Activated T-cell treated with anti-CD3 and anti-CD28 coated beads for 1 hour (primary cell): ENCODE results near the gene HOXD4.

ENCODE experiments used
- DNase-seq: peaks from one replicate; pipeline ENCODE4 v3.0.0-alpha.2; 2020; ENCODE audit warnings: low read depth

Gene HOXD4

GRCh38 chr2:176156807-176157498 lies 5.6 kb downstream of the HOXD4 start, which contains the start of gene HOXD3:
Gene HOXD3, plus strand, starts transcription at chr2:176157307. Its CDS starts 11,808 bp downstream, at chr2:176169115.
- DNase-seq = no peak

DNA sequence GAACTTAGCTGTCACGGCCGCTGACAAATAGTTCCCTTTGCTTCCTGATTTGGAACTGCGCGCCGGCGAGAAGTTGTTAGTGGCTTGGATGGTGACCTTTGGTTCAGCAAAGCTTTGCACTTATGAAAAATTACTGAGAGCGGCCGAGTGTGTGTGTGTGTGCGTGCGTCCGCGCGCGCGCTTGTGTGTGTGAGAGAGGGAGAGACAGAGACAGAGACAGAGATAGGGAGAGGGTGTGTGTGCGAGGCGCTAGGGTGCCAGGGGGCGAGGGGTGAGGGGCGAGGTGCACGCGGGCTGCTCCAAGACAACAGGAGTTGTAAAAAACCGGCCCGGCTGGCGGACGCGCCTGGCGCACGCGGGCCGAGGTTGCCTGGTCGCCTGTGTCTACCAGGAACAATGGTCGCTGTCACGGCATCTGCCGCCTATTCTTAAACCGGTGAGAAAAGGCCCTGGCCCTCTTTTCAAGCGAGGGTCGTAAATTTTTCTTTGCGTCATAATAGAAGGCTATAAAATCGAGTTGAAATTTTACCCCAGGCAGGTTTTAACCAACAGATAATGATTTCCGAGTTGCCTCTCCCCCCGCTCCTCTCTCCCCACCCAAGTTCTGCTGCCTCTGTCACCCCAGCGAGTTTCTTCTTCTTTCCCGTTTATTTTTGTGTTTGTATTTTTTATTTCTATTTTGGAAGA lies 6.3 kb downstream of the HOXD4 start:
- no peak for DNase-seq

DNA sequence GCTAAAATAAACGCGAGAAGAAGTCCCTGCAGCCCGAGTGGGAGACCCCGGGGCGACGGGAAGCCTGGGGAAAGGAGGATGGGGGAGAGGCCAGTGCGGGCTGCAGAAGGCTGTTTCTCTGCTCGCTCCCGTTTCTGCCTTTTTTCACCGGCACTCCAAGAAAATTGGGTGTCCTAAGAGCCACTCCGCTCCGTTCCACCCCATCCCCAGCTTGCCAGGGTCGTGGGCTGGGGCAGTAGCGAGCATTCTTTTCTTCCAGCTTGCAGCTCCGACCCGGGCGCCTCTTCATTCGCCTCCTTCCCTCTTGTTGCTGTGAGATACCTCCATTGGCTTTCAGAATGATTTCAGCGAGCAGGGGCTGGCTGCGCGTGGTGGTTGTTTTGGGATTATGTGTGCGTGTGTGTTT lies 6.8 kb downstream of the HOXD4 start:
- no peak for DNase-seq

DNA sequence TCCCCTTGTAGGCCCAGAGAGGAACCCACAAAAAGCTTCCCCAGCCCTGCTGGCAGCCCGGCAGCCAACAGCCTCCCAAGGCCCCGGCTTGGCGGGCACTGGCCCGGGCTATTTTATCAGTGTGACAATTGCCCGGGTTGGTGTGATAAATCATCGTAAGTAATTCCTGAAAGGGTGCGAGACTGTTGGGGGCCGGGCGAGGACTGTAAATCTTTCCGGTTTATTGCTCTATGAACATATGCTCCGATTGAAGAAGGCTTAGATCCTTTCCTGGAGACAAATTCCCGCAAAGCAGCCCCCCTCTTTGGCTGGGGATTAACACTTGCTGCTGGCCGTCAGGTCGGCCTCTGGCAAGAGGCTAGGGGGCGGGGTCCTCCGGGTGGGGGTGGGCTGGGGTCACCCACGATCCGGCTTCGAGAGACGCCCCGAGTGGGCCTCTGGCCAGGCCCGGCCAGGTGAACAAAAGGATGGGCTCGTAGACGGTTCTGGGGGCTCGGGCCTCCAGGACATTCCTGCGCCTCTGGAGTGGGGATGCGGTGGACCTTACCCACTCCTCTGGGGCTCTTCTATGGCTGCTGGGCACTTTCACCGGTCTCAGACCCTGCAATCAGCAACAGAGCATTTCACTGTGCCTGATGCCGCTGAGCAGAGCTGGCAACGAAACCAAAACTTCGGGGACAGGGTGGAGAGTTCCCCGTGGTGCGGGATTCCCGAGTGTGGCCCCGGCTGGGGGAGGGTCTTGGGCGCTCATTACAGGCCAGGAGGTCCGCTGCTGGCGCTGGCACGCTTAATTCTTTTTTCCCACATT lies 7.7 kb downstream of the HOXD4 start:
- DNase-seq = no peak

DNA sequence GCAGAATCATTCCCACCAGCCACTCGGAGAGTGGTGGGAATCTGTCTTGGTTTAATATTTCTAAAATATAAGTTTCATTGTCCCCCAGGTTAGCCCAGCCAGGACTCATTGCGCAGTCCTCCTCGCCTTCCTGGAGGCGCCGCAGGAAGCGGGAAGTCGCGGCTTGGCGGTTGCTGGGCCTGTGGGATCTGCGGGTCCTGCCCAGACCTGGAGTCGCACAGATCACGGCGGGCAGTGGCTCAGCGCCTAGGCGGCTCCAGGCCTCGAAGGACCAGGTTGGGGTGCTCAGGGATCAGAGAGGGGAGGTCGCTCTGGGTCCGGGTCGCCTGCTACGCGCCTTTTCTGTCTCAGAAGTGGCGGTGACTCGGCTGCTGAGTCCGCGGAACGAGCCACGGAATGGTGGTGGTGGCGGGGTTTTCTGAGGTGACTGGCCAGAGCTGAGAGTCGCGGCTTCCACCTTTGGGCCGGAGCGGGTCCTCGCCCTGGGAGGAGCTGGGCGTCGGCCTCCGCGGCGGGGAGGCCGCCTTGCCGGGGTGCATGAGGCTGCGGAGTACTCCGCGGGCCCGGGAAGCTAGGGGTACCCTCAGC lies 8.4 kb downstream of the HOXD4 start:
- no peak for DNase-seq

GRCh38 chr2:176160251-176160985 lies 9.1 kb downstream of the HOXD4 start:
- no peak for DNase-seq

DNA sequence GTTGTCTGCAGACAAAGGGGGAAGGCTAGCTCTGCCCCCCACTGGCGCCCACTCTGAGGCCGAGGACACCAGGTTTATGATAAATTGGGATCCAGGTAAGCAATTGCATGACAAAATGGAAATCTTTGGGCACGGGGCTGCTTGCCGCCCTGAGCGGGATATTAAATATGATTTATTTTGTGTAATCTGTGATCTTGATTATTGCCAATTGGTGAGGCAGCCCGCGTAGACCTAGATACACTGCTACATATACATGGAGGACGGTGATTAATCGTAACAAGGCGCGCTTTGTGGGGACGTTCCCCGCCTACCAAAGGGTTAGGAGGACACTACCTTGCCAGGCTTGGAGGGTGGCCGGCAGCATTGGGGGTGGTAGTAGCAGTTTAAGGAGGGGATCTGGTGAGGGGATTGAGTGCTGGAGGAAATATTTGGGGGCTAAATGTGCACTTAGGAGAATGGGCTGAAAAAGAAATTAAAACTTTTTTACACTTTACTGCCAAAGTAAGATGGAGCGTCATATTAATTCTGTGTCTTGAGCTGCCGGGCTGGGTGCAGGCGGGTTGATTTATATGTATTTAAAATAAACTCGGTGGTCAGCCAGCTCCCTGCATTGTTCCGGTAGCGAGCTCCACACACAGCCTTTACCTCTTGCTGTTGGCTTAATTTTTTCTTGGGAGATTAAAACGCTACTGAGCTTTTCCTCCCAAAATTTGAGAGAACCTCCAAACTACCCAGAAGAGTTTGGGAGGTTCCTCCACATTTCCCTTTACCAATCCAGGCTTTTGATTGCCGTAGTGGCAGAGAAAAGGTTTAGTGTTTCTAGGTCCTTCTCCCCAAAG lies 9.9 kb downstream of the HOXD4 start:
- DNase-seq = no peak

DNA sequence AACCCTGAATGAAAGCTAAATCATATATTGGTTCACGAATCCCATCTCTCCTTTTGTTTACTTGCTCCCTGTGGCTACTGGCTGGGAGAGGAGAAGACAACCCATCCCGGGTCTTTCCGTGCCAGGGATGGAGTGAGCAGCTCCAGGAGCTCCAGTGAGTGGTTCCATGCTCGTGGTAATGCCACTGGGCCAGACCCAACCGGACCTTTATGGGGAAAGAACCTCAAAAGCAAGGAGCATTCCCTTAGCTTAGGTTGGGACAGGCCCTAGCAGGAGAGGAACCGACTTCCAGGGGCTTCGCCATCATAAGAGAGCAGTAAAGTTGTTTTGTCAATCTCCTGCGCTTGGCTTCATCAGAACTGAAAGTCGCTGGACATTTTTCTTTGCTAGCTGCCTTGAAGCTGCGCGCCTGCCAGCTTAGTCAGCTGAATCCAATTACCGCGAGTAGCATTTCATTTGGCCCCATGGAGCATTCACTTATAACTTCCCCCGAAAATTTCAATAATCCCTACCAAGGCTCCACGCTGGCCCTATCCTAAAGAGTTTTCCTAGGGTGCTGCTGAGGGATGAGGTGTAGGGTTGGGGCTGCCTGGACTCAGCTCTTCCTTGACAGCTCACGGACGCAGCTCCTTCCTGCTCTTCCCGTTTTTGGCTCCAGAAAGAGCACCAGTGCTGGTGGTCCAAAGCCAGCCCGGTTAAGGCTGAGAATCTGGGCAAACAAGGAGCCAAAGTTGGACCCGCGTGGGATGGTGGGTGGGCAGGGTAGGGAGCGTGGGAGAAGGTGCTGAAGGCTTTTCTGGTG lies 10.7 kb downstream of the HOXD4 start:
- no peak for DNase-seq

- no peak for DNase-seq
Measured at GRCh38 chr2:176162911-176163671, 11.7 kb downstream of the HOXD4 start.

GRCh38 chr2:176163672-176164056 lies 12.3 kb downstream of the HOXD4 start:
- no peak for DNase-seq

DNA sequence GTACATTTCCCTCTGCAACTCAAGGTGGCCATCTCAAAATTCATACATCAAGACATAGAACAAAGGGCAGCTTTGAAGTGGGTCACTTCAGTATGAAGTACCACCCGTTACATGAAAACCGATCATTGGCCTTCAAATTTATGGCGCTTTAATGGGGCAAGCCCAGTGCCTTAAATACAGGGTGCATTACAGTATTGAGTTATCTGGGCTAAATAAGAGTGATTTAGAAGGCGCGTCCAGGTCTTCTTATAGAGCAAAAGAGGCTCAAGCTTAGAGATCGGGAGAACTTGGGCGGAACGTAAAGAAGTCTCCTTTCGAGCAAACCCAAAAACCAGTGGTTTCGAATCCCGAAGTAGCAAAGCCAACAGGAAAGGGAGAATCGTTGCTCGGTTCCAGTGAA lies 12.9 kb downstream of the HOXD4 start:
- no peak for DNase-seq

GRCh38 chr2:176164611-176165369 lies 13.4 kb downstream of the HOXD4 start:
- no peak for DNase-seq

GRCh38 chr2:176165370-176166050 lies 14.2 kb downstream of the HOXD4 start:
- DNase-seq = no peak

DNA sequence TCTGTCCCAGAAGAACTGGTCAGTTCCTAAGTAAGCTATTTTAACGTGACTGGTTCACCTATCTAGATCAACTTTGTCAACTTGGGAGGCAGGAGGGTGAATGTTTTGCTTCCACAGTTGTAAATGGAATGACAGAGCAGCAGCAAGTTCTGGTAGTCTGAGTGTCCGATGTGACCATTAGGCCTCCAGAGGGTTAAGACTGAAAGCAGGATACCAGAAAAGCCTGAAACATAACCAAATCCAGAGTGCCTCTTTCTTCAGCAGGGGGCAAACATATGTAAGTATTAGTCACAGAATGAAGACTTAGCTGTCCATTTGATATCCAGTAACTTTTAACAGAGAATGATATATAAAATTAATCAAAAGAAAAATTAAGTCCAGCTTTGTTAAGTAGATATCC lies 14.9 kb downstream of the HOXD4 start:
- no peak for DNase-seq

- no peak for DNase-seq
Measured at GRCh38 chr2:176167398-176167797, 16.0 kb downstream of the HOXD4 start.

GRCh38 chr2:176169181-176169580 lies 17.8 kb downstream of the HOXD4 start:
- no peak for DNase-seq

DNA sequence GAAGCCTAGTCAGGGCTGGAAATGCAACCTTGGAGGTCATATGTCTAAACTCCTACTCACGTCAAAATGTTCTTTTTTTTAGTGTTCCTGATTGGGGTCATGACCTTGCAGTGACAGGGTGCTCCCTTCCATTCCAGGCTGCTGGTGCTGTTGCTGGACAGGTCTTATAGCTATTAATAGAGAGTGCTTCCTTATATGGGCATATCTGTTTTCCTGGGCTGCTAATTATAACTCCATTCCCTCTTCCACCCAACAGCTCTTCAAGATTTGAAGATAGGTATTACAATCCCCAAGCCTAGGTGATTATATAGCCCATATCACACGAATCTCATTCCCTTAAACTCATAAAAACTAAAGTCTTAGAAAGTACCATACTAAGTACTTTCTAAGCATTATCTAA lies 18.4 kb downstream of the HOXD4 start:
- no peak for DNase-seq
